ENCODE results near the gene ANLN. TPM values are rescaled to one million over a fixed set of nuclear protein-coding genes. Genes with fewer than 3 reads are reported as not detected.

Gene ANLN
- total RNA-seq, 1 experiment from 2014 or later = 81.1 TPM

DNA sequence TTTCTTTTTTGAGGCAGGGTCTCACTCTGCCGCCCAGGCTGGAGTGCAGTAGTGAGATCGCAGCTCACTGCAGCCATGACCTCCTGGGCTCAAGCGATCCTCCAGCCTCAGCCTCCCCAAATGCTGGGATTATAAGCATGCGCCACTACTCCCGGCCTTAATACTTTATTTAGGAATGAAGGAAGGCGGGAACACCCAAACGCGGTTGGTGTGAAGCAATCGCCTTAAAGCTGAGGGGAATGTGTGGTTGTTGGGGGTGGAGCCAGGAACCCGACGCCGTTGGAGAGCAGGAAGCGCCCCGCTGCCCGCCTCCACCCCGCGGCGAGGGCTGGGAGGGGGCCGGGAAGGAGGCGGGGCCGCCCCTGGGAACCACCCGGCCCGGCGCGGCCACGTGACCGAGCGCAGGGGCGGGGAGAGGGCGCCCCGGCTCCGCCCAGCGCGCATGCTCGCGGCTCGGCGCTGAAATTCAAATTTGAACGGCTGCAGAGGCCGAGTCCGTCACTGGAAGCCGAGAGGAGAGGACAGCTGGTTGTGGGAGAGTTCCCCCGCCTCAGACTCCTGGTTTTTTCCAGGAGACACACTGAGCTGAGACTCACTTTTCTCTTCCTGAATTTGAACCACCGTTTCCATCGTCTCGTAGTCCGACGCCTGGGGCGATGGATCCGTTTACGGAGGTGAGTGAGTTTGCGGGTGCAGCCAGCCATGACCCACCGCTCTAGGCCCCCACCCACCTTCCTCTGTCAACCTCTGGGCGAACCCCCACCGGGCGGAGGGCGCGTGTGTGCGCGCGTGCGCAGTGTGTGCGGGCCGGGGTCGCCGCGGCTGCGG lies at the start of gene ANLN (continued):
- TF ChIP-seq, protein P1, sequence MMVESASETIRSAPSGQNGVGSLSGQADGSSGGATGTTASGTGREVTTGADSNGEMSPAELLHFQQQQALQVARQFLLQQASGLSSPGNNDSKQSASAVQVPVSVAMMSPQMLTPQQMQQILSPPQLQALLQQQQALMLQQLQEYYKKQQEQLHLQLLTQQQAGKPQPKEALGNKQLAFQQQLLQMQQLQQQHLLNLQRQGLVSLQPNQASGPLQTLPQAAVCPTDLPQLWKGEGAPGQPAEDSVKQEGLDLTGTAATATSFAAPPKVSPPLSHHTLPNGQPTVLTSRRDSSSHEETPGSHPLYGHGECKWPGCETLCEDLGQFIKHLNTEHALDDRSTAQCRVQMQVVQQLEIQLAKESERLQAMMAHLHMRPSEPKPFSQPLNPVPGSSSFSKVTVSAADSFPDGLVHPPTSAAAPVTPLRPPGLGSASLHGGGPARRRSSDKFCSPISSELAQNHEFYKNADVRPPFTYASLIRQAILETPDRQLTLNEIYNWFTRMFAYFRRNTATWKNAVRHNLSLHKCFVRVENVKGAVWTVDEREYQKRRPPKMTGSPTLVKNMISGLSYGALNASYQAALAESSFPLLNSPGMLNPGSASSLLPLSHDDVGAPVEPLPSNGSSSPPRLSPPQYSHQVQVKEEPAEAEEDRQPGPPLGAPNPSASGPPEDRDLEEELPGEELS (CRISPR knock-in tag; IDR thresholded peaks at IDR 0.05) = peak; percentile 53; the same call in 1 of the 2 replicates
- TF ChIP-seq, protein P2, sequence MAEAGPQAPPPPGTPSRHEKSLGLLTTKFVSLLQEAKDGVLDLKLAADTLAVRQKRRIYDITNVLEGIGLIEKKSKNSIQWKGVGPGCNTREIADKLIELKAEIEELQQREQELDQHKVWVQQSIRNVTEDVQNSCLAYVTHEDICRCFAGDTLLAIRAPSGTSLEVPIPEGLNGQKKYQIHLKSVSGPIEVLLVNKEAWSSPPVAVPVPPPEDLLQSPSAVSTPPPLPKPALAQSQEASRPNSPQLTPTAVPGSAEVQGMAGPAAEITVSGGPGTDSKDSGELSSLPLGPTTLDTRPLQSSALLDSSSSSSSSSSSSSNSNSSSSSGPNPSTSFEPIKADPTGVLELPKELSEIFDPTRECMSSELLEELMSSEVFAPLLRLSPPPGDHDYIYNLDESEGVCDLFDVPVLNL (CRISPR knock-in tag; IDR thresholded peaks at IDR 0.05; ENCODE audit: borderline replicate concordance, low read depth) = peak; percentile 96
- TF ChIP-seq SOX15 (CRISPR knock-in tag; IDR thresholded peaks at IDR 0.05) (no peak), NR3C1 (CRISPR knock-in tag; conservative IDR thresholded peaks at IDR 0.05; ENCODE audit: low read depth) (no peak), ZNF423 (CRISPR knock-in tag; IDR thresholded peaks at IDR 0.05) (peak; percentile 98), GABPB1 (CRISPR knock-in tag; IDR thresholded peaks at IDR 0.05) (no peak; the same call in 1 of the 2 replicates), TCF7 (CRISPR knock-in tag; IDR thresholded peaks at IDR 0.05; ENCODE audit: low read depth) (no peak), ZNF416 (CRISPR knock-in tag; IDR thresholded peaks at IDR 0.05) (no peak), ZNF317 (CRISPR knock-in tag; IDR thresholded peaks at IDR 0.05; ENCODE audit: borderline replicate concordance, low read depth) (no peak), TEAD4 (CRISPR knock-in tag; IDR thresholded peaks at IDR 0.05) (no peak; the same call in 1 of the 2 replicates), FOXJ3 (CRISPR knock-in tag; IDR thresholded peaks at IDR 0.05; ENCODE audit: borderline replicate concordance) (no peak), SP1 (CRISPR knock-in tag; conservative IDR thresholded peaks at IDR 0.05) (peak; percentile 89), GTF2I (CRISPR knock-in tag; conservative IDR thresholded peaks at IDR 0.05) (peak; percentile 99), JUN (CRISPR knock-in tag; IDR thresholded peaks at IDR 0.05) (no peak), GRHL2 (CRISPR knock-in tag; IDR thresholded peaks at IDR 0.05; ENCODE audit: insufficient replicate concordance, severe bottlenecking) (no peak), KAT7 (CRISPR knock-in tag; IDR thresholded peaks at IDR 0.05; ENCODE audit: borderline replicate concordance) (no peak)
- TF ChIP-seq, protein P3, sequence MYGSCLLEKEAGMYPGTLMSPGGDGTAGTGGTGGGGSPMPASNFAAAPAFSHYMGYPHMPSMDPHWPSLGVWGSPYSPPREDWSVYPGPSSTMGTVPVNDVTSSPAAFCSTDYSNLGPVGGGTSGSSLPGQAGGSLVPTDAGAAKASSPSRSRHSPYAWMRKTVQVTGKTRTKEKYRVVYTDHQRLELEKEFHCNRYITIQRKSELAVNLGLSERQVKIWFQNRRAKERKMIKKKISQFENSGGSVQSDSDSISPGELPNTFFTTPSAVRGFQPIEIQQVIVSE (CRISPR knock-in tag; IDR thresholded peaks at IDR 0.05; ENCODE audit: borderline replicate concordance) = no peak

DNA sequence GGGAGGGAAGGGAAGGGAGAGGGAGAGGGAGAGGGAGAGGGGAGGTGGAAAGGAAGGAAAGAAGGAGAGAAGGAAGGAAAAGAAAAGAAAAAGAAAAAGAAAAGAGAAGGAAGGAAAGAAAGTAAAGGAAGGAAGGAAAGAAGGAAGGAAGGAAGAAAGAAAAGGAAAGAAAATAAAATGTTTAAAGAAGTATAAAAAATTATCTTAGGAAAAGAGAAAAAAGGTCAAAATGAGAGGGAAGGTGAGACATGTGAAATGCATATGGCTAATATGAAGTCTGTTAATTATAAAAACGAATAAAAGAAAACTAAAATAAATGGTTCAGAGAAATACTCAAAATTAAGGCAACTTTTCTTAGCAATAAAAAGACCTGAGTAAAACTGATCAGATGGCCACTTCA lies 46.1 kb upstream of the ANLN start:
- Mint-ChIP-seq H3K36me3 (no peaks in the 10 kb centered on the region), H3K27me3 (ENCODE audit: low read depth) (peaks cover 4% of the 10 kb centered on the region; the same call in 1 of the 2 replicates), H3K27ac (no peak overlapping the region), H3K4me3 (no peak overlapping the region), H3K9me3 (peaks cover 12% of the 10 kb centered on the region), H3K4me1 (no peaks in the 10 kb centered on the region)
- ATAC-seq (no peak), DNase-seq (ENCODE audit: low spot score) (no peak)
- no peak for TF ChIP-seq ZNF121 (CRISPR knock-in tag; IDR thresholded peaks at IDR 0.05)
- TF ChIP-seq, protein P4, sequence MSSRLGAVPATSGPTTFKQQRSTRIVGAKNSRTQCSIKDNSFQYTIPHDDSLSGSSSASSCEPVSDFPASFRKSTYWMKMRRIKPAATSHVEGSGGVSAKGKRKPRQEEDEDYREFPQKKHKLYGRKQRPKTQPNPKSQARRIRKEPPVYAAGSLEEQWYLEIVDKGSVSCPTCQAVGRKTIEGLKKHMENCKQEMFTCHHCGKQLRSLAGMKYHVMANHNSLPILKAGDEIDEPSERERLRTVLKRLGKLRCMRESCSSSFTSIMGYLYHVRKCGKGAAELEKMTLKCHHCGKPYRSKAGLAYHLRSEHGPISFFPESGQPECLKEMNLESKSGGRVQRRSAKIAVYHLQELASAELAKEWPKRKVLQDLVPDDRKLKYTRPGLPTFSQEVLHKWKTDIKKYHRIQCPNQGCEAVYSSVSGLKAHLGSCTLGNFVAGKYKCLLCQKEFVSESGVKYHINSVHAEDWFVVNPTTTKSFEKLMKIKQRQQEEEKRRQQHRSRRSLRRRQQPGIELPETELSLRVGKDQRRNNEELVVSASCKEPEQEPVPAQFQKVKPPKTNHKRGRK (CRISPR knock-in tag; IDR thresholded peaks at IDR 0.05; ENCODE audit: borderline replicate concordance) = 0 out of 2 replicates have a peak, but pooled peaks have one; percentile 57
- ChIA-PET POLR2A (no interaction called here), CTCF (no interaction called here)

Measured in WTC11 (cell line).